Measurements from ENCODE around the gene MTHFSD. TPM values are rescaled to one million over a fixed set of nuclear protein-coding genes. Genes with fewer than 3 reads are reported as not detected.

Gene MTHFSD
- 10.3 to 10.6 TPM (median 10.5 TPM) in 5 replicates for total RNA-seq (2022; extraction: Qiagen RNA extraction; ENCODE audit: low read depth)

GRCh38 chr16:86554917-86555703 lies at the start of gene MTHFSD:
TSS of gene MTHFSD (minus strand) at chr16:86555235. CDS start at chr16:86555184, 51 bp downstream.

GRCh38 chr16:86578061-86578599 lies 23.1 kb upstream of the MTHFSD start, which contains the start of gene FOXL1:
TSS of gene FOXL1 (plus strand) at chr16:86578549. CDS start at chr16:86578724, 175 bp downstream.

GRCh38 chr16:86566601-86566965 lies 11.5 kb upstream of the MTHFSD start, which contains the start of gene FOXC2:
TSS of gene FOXC2 (plus strand) at chr16:86566829. CDS start at chr16:86567336, 507 bp downstream.

GRCh38 chr16:86510465-86511261 lies 44.4 kb downstream of the MTHFSD start, which contains the start of gene FOXF1:
TSS of gene FOXF1 (plus strand) at chr16:86510527. CDS start at chr16:86510570, 43 bp downstream.

Other genes with a start within 250 kb of the MTHFSD start
- gene FOXF1, start 44.7 kb downstream of the MTHFSD start, total RNA-seq (2022; extraction: Qiagen RNA extraction; ENCODE audit: low read depth): 0.03 to 0.05 TPM in 2 of 5 replicates, not detected in the others
- 2.1 to 3.4 TPM (median 2.9 TPM) in 5 replicates for gene FOXC2, start 11.6 kb upstream of the MTHFSD start, total RNA-seq (2022; extraction: Qiagen RNA extraction; ENCODE audit: low read depth)
- 0.88 to 1.7 TPM (median 1.1 TPM) in 5 replicates for gene FOXL1, start 23.3 kb upstream of the MTHFSD start, total RNA-seq (2022; extraction: Qiagen RNA extraction; ENCODE audit: low read depth)

Measured in A549 treated with RU486 at 1 μM for 4 hours (cell line).